Measurements from ENCODE around the gene PAK1.
A peak's percentile ranks its signal among the peaks of the same experiment; 100 is the strongest.
"Not testable (repeated sequence)": the region's sequence is repeated elsewhere in the genome, so short reads cannot be mapped to it uniquely, and the experiment has no call there.

Gene PAK1

DNA sequence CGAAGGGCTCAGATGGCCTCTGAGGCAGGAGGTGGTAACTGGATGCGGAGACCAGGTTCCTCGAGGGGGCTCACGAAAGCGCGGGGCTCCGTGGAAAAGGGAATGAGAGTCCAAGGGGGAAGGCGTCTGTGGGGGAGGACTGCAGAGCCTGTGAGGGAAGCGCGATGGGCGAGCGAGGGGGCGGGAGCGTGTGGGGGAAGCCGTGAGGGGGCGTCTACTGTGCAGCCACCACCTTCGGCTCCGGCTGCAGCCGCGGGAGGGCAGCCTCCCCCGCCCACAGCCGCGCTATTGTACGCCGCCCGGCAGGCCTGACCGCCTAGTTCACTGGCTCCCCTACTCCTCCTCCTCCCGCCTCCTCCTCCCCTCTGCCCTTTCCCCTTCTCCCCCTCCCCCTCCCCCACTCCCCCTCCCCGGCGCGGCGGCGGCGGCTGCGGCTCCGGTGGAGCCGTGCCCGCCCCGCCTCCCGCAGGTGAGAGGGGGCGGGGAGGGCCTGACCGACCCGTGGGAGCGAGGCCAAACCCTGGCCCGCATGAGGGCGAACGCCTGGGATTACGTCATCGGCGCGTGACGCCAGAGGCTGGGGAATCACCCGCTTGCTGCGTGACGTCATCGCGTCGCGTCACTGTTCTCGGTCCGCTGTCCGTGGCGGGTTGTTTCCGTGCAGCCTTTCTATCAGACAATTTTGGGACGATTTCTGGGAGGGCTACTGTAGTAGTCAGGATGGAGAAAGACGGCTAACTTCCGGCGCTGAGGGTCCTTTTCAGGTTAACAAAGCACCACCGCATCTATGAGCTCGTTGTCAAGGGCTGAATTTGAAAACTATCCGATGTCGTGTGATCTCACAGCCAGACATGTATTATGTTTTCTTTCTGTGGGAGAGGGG, at the start of gene PAK1:
Gene PAK1 (minus strand): TSS at position 294 of the 883 bp plus-strand sequence. CDS start 81,574 bp downstream, outside the sequence.
- peak; percentile 90 for DNase-seq

DNA sequence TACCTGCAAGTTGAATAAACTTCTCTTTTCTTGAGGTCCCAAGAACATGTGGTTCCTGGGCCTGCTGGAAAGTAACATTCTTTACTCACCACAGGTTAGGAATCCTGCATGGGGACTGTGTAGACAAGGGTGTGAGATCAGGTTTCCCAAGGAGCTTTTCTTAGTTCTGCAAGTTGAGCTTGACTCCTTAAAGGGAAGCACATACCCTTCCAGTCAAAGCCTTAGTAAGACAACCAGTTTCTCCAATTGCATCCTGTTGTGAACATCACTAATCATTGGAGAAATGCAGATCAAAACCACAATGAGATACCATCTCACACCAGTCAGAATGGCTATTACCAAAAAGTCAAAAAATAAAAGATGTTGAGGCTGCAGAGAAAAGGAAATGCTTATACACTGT, 48.3 kb upstream of the PAK1 start:
- DNase-seq: no peak

DNA sequence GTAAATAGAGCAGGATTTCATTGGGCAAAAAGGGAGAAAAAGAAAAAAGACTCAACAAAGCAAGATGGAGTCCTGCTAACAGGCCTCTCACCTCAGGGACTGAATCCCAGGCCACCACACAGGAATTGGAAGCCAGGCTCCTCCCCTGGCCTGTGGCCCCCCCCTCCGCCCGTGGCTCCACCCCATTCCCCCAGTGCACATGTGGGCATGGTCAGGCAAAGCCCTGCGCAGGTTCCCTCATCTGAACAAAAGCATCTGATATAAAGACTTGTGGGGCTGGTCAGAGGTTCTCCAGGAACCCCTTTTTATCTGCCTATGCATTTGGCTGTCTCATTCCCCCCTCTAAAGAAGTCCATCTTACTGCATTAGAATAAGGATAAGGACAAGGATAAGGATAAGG, 46.0 kb upstream of the PAK1 start:
- DNase-seq: no peak

DNA sequence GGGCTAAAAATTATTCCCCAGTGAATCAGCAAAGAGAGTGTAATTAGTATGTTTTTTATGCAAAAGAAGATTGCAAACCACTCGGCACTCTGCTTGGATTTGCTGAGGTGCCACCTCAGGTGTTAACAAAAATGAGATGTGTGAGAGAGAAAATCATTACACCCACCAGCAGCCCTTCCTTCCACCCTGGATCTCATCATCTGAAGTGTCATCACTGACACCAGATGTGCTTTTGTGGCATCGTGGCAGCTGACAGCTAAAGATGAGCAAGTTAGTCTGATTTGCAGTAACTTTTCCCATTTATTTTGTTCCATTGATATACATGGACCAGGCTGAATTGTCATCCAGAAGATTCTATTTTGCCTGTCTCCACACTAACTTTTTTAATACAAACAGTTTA, 44.6 kb upstream of the PAK1 start:
- no peak for DNase-seq

DNA sequence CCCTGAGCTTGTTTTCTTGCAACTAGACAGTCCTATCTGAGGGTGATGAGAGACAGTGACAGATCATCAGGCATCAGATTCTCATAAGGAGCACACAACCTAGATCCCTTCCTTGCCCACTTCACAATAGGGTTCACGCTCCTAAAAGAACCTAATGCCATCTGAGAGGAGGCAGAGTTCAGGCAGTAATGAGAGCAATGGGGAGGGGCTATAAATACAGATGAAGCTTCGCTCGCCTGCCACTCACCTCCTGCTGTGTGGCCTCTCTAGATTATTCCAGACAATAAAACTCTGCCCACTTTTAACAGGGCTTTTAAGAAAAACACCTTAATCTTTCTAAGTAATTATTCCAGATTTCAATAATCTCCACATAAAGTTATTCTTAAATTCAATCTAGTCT, 43.9 kb upstream of the PAK1 start:
- no peak for DNase-seq

DNA sequence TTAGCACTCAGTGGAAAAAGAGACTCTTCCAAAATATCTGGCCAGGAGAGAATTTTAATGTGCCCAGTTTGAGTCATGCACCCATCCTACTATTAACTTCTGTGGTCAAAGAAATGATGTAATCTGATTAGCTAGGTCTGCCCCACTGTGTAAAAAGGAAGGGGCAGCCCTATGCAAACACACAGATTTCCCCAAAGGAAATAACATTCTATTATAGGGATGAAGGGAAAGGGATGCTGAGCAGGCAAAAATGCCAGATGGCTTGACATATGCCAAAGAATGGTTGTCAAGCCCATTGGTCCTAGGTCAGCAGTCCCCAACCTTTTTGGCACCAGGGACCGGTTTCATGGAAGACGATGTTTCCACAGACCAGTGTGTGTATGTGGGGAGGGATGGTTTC, 43.3 kb upstream of the PAK1 start:
- no peak for DNase-seq

DNA sequence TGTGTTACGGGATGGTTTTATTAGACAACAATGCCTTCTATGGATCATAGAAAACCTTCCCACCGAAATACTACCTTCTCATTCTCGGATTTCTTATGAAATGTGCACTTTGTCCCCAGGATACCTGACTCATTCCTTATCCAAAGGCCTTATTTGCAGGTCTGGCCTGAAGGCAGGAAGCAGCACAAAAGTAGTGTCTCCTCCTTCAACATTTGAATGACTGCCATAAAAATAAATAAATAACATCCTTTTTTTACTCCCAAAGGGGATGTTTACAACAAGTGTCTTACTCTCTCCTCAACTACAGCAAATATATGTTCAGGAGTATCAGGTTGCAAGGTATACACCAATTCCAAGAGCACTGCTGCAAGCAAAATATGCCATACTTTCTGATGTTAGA, 41.6 kb upstream of the PAK1 start:
- DNase-seq: no peak

DNA sequence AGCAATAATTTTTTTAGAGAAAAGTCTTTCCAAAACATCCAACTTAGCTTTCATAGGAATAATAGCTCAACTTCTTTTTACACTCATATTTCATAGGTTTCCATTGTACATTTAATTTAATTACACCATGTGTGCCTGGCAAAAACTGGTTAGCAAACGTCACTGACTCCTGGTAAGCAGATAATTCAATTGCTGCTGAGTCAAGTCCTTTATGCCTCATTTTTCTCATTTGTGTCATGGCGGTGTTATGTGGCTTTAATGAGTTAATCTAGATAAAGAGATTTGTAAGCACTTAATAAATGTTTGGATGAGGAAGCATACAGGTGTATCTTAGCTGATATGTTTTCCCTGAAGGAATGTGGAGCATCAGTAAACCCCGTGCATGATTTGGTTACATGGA, 41.2 kb upstream of the PAK1 start:
- no peak for DNase-seq

DNA sequence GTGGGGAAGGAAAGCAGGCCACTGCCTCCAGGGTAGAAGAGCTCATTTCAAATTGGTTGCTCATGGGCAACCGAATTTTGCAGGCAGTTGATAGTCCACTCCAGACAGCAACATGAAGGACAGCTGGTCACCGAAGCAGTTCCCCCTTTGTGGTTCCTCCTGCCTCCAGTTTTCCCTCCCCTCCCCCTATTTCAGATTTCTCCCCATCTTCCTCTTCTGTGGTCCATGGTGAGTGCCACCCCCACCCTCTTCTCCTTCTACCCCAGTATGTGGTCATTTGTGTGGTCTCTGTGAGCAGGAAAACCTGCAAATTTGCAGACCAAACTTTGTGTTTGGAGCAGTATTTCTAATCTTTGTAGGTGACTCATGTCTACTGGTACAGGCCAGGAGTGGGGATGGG, 38.2 kb upstream of the PAK1 start:
- DNase-seq: no peak

DNA sequence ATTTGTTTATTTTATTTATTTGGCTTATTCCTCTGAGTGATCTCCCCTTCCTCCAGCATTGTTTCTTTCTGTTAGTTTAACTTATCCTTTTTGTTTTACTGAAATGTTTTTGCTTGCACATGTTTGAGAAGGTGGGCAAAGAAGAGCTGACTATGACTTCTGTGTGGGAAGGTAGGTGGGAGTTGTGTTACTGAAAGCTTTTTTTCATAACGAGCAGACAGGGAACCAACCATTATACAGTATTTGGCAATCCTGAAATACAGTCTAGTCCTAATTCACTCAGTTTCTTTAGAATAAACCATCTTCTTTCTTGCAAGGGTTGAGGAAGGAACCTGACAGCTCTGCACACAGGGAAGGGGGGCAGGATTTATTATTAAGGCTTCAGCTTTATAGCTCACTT, 37.0 kb upstream of the PAK1 start:
- DNase-seq: no peak

DNA sequence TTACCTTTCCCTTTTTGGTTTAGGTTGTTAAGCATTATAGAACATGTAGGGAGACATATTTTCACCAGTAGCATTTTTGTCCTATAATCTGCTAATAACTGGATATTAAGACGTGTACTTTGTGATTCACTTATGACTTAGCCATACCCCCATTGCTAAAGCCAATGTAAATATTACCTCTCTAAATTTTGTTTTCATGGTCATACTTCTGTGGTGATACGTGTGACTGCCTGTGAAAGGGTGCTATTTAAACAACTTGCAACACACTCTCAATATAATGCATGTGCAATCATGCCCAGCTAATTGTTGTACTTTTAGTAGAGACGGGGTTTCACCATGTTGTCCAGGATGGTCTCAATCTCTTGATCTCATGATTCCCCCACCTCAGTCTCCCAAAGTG, 36.2 kb upstream of the PAK1 start:
- peak; percentile 46 for DNase-seq

DNA sequence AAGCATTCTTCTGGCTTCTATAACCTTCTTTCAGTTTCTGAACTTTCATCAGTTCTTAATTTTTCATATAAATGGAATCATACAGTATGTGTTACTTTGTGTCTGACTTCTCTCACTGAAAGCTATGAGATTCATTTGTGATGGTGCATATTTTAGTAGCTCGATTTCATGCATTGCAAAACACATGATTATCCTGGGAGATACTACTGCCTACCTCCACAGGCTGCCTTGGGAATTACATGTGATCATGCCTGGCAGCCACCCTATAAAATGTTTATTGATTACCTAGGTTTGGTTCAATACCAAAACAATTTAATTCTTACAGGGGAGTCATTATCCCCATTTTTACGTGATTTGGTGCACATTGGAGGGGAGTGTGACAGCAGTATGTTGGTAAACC, 34.1 kb upstream of the PAK1 start:
- DNase-seq: no peak

DNA sequence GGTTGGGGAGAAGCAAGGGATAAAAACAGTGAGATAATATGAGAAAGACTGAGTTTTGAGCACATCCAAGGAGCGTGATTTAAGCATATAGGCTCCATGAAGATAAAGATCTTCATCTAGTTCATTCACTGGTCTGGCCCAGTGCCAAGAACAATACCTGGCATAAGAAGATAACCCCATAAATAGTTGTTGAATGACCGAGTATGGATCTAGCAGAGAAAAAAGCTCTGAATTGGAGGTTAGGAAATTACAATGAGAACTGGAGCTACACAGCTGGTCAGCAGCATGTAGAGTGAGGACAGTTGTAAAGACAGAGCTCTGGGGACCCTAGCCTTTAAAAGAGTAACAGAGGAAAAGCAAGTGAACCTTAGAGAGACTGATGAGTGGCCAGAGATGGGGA, 33.0 kb upstream of the PAK1 start:
- DNase-seq: peak; percentile 79

DNA sequence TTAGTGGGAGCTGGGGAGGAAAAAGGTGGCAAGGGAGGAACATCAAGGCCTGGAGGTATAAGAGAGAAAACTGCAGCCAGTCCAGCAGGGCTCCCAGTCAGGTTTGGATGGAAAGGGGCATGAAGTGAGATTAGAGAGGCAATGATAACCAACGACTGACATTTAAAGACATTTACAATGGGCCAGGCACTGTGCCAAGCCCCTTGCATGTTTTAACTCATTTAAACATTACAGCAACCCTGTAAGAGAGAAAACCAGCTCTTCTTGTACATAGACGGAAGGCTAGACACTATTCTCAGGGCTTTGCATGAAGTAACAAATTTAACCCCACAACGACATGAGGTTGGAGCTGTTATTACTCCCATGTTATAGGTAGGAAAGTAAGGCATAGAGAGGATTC, 32.1 kb upstream of the PAK1 start:
- DNase-seq: peak; percentile 68

DNA sequence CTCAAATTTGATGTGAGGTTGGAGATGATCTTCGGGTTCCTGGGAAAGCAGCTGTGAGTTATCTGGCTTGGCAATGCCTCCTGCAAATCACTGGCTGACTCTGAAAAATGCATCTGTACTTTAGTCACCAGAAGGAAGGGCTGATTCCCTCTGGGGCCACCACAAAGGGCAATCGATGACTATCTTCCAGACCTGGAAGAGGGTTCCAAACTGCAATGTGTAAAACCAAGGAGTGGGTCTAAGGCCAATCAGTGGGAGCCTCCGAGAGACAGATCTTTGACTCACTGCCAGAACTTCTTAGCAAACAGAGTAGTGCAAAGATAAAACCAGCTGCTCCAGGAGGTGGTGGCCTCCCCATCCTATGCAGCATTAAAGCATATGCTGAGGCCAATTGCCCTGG, 29.1 kb upstream of the PAK1 start:
- DNase-seq: peak; percentile 16

DNA sequence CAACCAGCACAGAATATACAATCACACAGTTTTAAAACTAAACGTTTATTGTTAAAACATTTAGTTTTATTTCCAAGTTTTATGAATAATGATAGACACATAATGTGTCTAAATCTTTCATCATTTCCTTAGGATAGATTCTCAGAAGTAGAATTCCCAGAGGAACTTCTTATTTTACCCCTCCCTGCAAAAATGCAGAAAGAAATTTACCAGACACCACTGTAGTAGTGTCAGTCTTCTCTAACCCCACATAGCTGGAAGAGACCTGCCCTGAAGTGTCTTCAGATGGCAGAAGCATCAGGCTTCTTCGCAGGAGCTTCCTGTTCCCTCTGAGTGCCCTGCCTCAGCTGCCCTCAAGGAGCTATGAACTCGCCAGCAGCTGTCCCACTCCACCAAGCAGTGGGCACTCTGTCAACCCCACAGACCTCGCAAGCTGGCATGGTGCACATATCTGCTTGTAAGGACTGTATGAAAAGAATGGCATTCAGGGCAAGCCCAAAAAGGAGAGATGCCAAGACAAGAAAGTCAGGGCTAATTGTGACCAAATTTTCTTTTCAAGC, 28.5 kb upstream of the PAK1 start:
- no peak for DNase-seq

DNA sequence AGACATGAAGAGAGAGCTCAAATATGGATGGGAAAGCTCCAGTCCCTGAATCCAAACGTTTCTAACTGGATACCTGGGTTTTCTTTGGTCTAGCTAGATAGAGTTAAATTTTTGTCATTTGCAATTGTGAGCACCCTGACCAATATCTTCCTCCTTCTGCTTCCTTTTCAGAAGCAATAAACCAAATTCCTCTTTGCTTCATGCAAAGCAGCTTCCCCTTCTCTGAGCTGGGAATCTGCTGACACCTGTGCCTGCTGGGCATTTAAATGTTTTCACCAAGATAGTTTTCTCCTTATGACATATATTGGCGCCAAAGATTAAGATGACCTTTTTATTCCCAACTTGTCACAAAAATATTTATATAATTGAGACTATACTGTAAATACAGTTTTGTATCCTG, 27.9 kb upstream of the PAK1 start:
- no peak for DNase-seq

DNA sequence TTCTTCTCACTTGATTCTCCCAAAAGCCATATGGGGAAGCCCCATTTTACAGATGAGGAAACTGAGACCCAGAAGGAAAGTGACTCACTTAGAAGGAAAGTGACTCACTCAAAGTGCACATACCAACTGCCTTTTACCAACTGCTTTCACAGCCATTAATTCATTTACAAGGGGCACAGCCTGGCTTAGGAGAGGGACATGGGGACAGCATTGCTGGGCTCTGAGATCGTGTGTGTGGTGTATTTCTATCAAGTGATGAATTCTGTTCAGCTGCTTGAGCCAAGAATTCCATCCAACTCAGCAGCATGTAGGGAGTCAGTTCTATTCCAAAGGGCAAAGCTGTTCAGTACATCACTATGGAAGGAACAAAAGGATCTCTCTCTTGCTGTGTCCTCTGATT, 23.5 kb upstream of the PAK1 start:
- no peak for DNase-seq

DNA sequence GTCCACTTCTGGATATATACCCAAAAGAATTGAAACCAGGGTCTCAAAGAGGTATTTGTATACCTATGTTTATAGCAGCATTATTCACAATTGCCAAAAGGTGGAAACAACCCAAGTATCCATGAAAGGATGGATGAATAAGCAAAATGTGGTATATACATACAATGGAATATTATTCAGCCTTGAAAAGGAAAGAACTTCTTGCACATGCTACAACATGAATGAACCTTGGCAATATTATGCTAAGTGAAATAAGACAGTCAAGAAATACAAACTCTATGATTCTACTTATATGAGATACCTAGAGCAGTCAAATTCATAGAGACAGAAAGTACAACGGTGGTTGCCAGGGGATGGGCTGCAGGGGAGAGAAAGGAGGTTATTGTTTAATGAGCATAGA, 21.6 kb upstream of the PAK1 start:
- DNase-seq: no peak

DNA sequence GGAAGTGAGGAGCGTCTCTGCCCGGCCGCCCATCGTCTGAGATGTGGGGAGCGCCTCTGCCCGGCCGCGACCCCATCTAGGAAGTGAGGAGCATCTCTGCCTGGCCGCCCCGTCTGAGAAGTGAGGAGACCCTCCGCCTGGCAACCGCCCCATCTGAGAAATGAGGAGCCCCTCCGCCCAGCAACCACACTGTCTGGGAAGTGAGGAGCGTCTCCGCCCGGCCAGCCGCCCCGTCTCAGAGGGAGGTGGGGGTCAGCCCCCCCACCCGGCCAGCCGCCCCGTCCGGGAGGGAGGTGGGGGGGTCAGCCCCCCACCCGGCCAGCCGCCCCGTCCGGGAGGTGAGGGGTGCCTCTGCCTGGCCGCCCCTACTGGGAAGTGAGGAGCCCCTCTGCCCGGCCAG, 16.1 kb upstream of the PAK1 start:
- DNase-seq: not testable (repeated sequence)

DNA sequence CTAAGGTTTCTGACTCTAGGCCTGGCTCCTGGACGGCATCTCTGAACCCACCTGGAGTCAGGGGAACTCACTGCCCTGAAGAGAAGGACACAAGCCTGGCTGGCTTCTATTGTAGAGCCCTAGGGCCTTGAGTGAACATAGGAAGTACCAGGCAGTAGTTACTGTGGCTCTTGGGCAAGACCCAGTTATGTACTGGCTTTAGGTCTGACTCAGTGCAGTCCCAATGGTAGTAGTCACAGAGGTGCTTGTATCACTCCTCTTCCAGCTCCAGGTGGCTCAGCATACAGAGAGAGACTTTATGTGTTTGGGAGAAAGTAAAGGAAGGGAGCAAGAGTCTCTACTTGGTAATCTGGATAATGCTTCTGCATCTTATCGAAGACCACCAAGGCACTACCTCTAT, 13.9 kb upstream of the PAK1 start:
- no peak for DNase-seq

DNA sequence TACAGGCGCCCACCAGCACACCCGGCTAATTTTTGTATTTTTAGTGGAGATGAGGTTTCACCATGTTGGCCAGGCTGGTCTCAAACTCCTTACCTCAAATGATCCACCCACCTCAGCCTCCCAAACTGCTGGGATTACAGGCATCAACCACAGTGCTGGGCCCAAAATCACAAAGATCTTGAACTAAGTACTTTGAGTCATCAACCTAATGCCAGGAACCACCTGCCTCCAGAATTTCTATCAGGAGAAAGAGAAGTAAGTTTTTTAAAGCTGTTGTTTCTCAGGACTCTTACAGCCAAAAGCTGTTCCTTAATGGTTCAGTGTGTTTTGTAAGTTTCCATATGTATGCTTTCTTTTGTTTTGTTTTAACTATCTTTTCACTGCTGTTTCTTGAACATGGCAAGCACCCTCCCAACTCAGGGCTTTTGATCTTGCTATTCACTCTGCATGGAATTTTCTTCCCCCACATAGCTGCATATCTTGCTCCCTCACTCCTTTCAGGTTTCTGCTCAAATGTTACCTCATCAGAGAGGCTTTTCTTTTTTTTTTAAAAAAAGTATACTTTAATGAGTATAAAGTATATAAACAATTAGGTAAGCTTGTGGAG, 6.0 kb upstream of the PAK1 start:
- DNase-seq: no peak

DNA sequence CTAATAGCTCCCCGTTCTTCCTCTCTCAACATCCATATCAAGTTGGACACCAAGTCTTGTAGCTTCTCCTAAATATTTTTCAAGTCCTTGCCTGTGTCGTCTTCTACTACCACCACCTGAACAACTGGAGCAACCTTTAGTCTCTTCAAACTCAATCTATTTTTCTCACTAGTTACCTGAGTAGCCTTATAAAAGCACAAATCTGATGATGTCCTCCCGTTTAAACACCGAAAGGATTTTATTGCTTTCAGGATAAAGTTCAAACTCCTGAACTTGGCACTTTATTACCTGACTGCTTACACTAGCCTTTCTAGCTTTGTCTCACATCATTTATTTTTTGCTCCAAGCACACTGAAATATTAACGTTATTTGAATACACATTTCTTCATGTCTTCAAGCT, 1.3 kb upstream of the PAK1 start:
- DNase-seq: no peak

DNA sequence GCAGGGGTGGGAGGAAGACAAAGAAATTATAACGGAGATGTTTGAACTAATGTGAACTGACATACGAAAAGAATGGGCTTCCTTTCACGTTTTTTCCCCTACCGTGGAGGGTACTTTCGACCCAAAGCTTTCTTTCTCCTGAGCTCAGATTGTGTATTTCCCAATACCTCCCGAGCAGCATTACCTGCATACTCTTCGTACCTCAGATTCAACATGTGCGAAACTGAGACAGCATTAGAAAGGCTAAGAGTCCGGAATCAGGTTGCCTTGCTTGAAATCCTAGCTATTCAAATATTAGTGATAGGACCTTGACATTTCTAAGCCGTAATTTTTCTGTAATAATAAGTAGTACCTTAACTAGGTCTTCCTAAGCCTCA, 778 bp upstream of the PAK1 start:
- no peak for DNase-seq

All from NCI-H1105 treated with DMSO at 0.1 percent for 48 hours (cell line).